HCT116 (cell line): ENCODE data around the gene KRT86. TPM values are rescaled to one million over a fixed set of nuclear protein-coding genes. Genes with fewer than 3 reads are reported as not detected.

ENCODE experiments used
- ATAC-seq: fragments of 200-7000 bp; cut with Tn5 transposase; 2 replicates; pipeline ENCODE4 v1.9.1; 2020; ENCODE audit warnings: mild to moderate bottlenecking, moderate library complexity
- BruUV-seq: library from RNA; stranded (reverse); fragments of 400-500 nt; replicated peaks from 2 replicates; lab custom pipeline; 2021; lab: Mats Ljungman, UMichigan
- CTCF ChIA-PET: fragments of 300-600 bp; sonication (Branson Sonifier 250); formaldehyde crosslinking; loops from one replicate; lab custom pipeline; 2021; ENCODE audit warnings: antibody characterized with exemption; lab: Charles Lee
- POLR2A ChIA-PET: fragments of 300-600, 350-600 bp; sonication (Branson Sonifier 250); formaldehyde crosslinking; loops from one replicate; lab custom pipeline; 2021; ENCODE audit warnings: antibody characterized with exemption; lab: Charles Lee
- RAD21 ChIA-PET, 2 experiments: fragments of 300-600 bp; sonication (Branson Sonifier 250); formaldehyde crosslinking; loops; one replicate each; lab custom pipeline; 2023; ENCODE audit warnings: low total read pairs in 2 of 2; ENCODE audit not compliant: uncharacterized antibody in 2 of 2, unreplicated experiment in 2 of 2, low non-redundant PET in 1 of 2; lab: Charles Lee
- DNase-seq: peaks from one replicate; pipeline ENCODE4 v3.0.0-alpha.2; 2010; ENCODE audit warnings: low read depth, low spot score
- H2AFZ ChIP-seq: fragments of 200-600 bp; shearing (Covaris generic), sonication (generic); 2 replicates; pipeline ENCODE4 v1.6.1; 2017; ENCODE audit warnings: low read depth, mixed run types, mixed read lengths, antibody characterized with exemption, low read length; ENCODE audit not compliant: poor library complexity, severe bottlenecking
- H3K27ac ChIP-seq: 2 replicates; pipeline ENCODE4 v1.5.1; 2012; ENCODE audit warnings: low read depth, low read length
- H3K27me3 ChIP-seq: fragments of 200-600 bp; sonication (generic); 2 replicates; pipeline ENCODE4 v1.6.1; 2016; ENCODE audit warnings: mixed run types, low read length, mixed read lengths; ENCODE audit not compliant: insufficient read depth
- H3K36me3 ChIP-seq, 2 experiments: fragments of 200-500 bp in 1 of 2; fragments of 200-600 bp in 1 of 2; sonication (Bioruptor generic) in 1 of 2; sonication (generic) in 1 of 2; 2 replicates each; pipeline versions ENCODE4 v1.5.1 to v1.6.1; 2014 to 2016; ENCODE audit warnings: low read length in 2 of 2, inconsistent platforms in 1 of 2, mixed read lengths in 1 of 2, mixed run types in 1 of 2; ENCODE audit not compliant: insufficient read depth in 2 of 2, control insufficient read depth in 1 of 2
- H3K4me1 ChIP-seq, 2 experiments: fragments of 200-600 bp in 1 of 2; sonication (generic) in 1 of 2; 2 replicates each; pipeline versions ENCODE4 v1.5.1 to v1.6.1; 2012 to 2017; ENCODE audit warnings: low read length in 2 of 2, inconsistent platforms in 1 of 2, mild to moderate bottlenecking in 1 of 2, mixed read lengths in 1 of 2, mixed run types in 1 of 2, moderate library complexity in 1 of 2; ENCODE audit not compliant: insufficient read depth in 2 of 2, control insufficient read depth in 1 of 2
- H3K4me2 ChIP-seq: fragments of 200-600 bp; sonication (generic); 2 replicates; pipeline ENCODE4 v1.6.1; 2017; ENCODE audit warnings: mixed run types, low read length, mixed read lengths
- H3K4me3 ChIP-seq, 2 experiments: fragments of 200-600 bp in 1 of 2; sonication (generic) in 1 of 2; replicated peaks in 1 of 2; 2 replicates each; pipeline ENCODE4 v1.5.1; 2011 to 2016; ENCODE audit warnings: low read length in 2 of 2, control low read depth in 1 of 2, low read depth in 1 of 2, mild to moderate bottlenecking in 1 of 2, mixed read lengths in 1 of 2, mixed run types in 1 of 2
- H3K79me2 ChIP-seq: fragments of 200-600 bp; sonication (generic); 2 replicates; pipeline ENCODE4 v1.6.1; 2017; ENCODE audit warnings: mild to moderate bottlenecking, mixed run types, low read length, moderate library complexity, mixed read lengths; ENCODE audit not compliant: insufficient read depth
- H3K9ac ChIP-seq: fragments of 200-600 bp; sonication (generic); 2 replicates; pipeline ENCODE4 v1.6.1; 2016; ENCODE audit warnings: low read length, mixed read lengths
- H3K9me2 ChIP-seq: fragments of 200-600 bp; sonication (generic), shearing (Covaris generic); 2 replicates; pipeline ENCODE4 v1.6.1; 2017; ENCODE audit warnings: mixed run types, mild to moderate bottlenecking, moderate library complexity; ENCODE audit not compliant: insufficient read depth
- H3K9me3 ChIP-seq, 2 experiments: fragments of 200-500 bp in 1 of 2; fragments of 200-600 bp in 1 of 2; sonication (Bioruptor generic) in 1 of 2; sonication (generic) in 1 of 2; 2 replicates each; pipeline ENCODE4 v1.6.1; 2014 to 2017; ENCODE audit warnings: low read length in 2 of 2, mixed read lengths in 2 of 2, inconsistent platforms in 1 of 2, low read depth in 1 of 2, mild to moderate bottlenecking in 1 of 2, mixed run types in 1 of 2, moderate library complexity in 1 of 2; ENCODE audit not compliant: control insufficient read depth in 1 of 2, insufficient read depth in 1 of 2
- H4K20me1 ChIP-seq: fragments of 200-600 bp; sonication (generic), shearing (Covaris generic); 2 replicates; pipeline ENCODE4 v1.6.1; 2017; ENCODE audit warnings: mixed run types, mild to moderate bottlenecking, moderate library complexity; ENCODE audit not compliant: insufficient read depth
- CBX3 ChIP-seq: IDR thresholded peaks from 2 replicates; pipeline ENCODE4 v1.6.1; 2012; ENCODE audit warnings: low read depth
- CEBPB ChIP-seq: IDR thresholded peaks from 2 replicates; pipeline ENCODE4 v1.6.1; 2012; ENCODE audit warnings: low read depth
- MAX ChIP-seq: IDR thresholded peaks from 2 replicates; pipeline ENCODE4 v1.6.1; 2012
- POLR2AphosphoS5 ChIP-seq: IDR thresholded peaks from 2 replicates; pipeline ENCODE4 v1.6.1; 2011; ENCODE audit warnings: mild to moderate bottlenecking, low read depth, low read length, moderate library complexity
- TCF7L2 ChIP-seq: IDR thresholded peaks from 2 replicates; pipeline ENCODE4 v1.7.0; 2011; ENCODE audit warnings: borderline replicate concordance, inconsistent platforms; ENCODE audit not compliant: insufficient read depth, insufficient read length; ENCODE audit errors: extremely low read depth
- YY1 ChIP-seq: IDR thresholded peaks from 2 replicates; pipeline ENCODE4 v1.6.1; 2011; ENCODE audit warnings: low read length, low read depth, moderate library complexity, mild to moderate bottlenecking; ENCODE audit not compliant: insufficient replicate concordance; ENCODE audit errors: extremely low read depth
- intact Hi-C: fragments of 100-400 bp; cut with micrococcal nuclease; formaldehyde crosslinking; loops from 2 replicates; pipeline ENCODE4 v1.10.0; 2022
- total RNA-seq: library from RNA; stranded (reverse); gene quantifications from one replicate; pipeline ENCODE4 v1.2.1, GENCODE V29; 2021; ENCODE audit not compliant: unreplicated experiment
- TF ChIP-seq, protein P1 (sequence below), 3 experiments: fragments of 200-600 bp in 1 of 3; sonication (generic) in 1 of 3; IDR thresholded peaks in 2 of 3; conservative IDR thresholded peaks in 1 of 3; 2 replicates each; pipeline ENCODE4 v1.5.1; 2012 to 2017; ENCODE audit warnings: low read depth in 2 of 3, low read length in 2 of 3, antibody characterized with exemption in 1 of 3, borderline replicate concordance in 1 of 3, control low read depth in 1 of 3, mild to moderate bottlenecking in 1 of 3, mixed read lengths in 1 of 3, mixed run types in 1 of 3, moderate library complexity in 1 of 3; ENCODE audit not compliant: insufficient read depth in 1 of 3

The KRT86 gene
- total RNA-seq, 1 experiment from 2014 or later, result 1.5 TPM

DNA sequence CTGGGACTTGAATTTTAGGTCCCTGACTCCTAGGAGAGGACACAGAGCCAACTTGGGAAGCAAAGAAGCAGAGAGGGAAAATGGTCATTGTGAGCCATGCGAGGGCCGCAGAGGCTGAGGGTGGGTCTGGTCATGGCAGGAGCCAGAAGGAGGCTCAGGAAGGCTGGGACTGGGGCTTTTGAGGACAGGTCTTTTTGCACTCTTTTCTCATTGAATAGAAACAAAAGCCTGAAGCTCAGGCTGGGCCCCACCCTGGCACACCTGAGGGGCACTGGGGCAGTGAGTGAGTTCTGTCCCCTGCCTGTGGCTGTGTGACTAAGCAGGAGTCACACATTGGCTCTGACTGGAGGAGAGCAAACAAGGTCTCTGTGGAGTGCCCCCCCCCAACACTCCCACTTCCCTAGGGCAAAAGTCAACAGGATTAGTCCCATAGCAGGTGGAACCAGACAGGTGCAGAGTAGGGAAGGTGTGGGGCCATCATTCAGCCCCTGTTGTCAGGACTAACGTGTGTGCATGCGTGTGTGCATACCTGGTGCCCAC, 38.6 kb upstream of the KRT86 start:
- H3K4me3 ChIP-seq, result no peak overlapping the region
- no peaks in the 10 kb centered on the region for H3K27me3 ChIP-seq
- CTCF ChIA-PET, result interaction anchor here (1.0 to 3.3 kb wide), 2 partner anchors 14 to 92 kb away, joined by 4 to 13 read pairs; no protein-coding TSS in a partner anchor
- no peaks in the 10 kb centered on the region for H3K9me2 ChIP-seq
- no peak overlapping the region for H3K27ac ChIP-seq
- H4K20me1 ChIP-seq, result no peaks in the 10 kb centered on the region
- DNase-seq (no peak), ATAC-seq (peak; percentile 58)
- peak overlapping the region; percentile 45 for H3K9ac ChIP-seq
- H3K79me2 ChIP-seq, result no peaks in the 10 kb centered on the region
- H3K9me3 ChIP-seq, result no peaks in the 10 kb centered on the region
- no TSS peak for BruUV-seq
- no peak overlapping the region for H2AFZ ChIP-seq
- peak; percentile 27; the same call in 1 of the 2 replicates for TF ChIP-seq POLR2AphosphoS5
- no peak for TF ChIP-seq YY1
- no peak for TF ChIP-seq TCF7L2
- no peak for TF ChIP-seq CEBPB
- TF ChIP-seq MAX, result no peak
- TF ChIP-seq, protein P1, sequence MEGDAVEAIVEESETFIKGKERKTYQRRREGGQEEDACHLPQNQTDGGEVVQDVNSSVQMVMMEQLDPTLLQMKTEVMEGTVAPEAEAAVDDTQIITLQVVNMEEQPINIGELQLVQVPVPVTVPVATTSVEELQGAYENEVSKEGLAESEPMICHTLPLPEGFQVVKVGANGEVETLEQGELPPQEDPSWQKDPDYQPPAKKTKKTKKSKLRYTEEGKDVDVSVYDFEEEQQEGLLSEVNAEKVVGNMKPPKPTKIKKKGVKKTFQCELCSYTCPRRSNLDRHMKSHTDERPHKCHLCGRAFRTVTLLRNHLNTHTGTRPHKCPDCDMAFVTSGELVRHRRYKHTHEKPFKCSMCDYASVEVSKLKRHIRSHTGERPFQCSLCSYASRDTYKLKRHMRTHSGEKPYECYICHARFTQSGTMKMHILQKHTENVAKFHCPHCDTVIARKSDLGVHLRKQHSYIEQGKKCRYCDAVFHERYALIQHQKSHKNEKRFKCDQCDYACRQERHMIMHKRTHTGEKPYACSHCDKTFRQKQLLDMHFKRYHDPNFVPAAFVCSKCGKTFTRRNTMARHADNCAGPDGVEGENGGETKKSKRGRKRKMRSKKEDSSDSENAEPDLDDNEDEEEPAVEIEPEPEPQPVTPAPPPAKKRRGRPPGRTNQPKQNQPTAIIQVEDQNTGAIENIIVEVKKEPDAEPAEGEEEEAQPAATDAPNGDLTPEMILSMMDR (IDR thresholded peaks at IDR 0.05 in 2 of 3, conservative IDR thresholded peaks at IDR 0.05 in 1 of 3; ENCODE audit: borderline replicate concordance in 1 of 3, insufficient read depth in 1 of 3, low read depth in 2 of 3, low read length in 2 of 3), result no peak
- TF ChIP-seq CBX3, result no peak
- POLR2A ChIA-PET, result interaction anchor here (1.1 kb wide), 1 partner anchor 8 kb away, joined by 5 read pairs; no protein-coding TSS in a partner anchor
- no peaks in the 10 kb centered on the region for H3K36me3 ChIP-seq
- peaks cover 14 to 95% of the 10 kb centered on the region in 2 experiments for H3K4me1 ChIP-seq
- H3K4me2 ChIP-seq, result peak overlapping the region; percentile 51
- RAD21 ChIA-PET, result no interaction called here
- intact Hi-C loops, result no loop called here
